Gastrocnemius medialis (tissue), 4 donors: ENCODE data around the gene GGPS1. TPM values are rescaled to one million over a fixed set of nuclear protein-coding genes. Genes with fewer than 3 reads are reported as not detected.
"Not testable (repeated sequence)": the region's sequence is repeated elsewhere in the genome, so short reads cannot be mapped to it uniquely, and the experiment has no call there.

ENCODE experiments used
- ATAC-seq, 2 donors: fragments of 150-250 bp; one replicate each; pipeline ENCODE4 v1.9.1; 2016
- DNase-seq, 2 donors: peaks; one replicate each; pipeline ENCODE4 v3.0.0-alpha.2; 2019
- H3K27ac ChIP-seq, 4 donors: fragments of 200-600 bp; sonication (generic); 1 replicate in 1 of 4; 2 replicates in 3 of 4; pipeline ENCODE4 v1.5.1; 2016 to 2018; ENCODE audit warnings: mild to moderate bottlenecking in 2 of 4, moderate library complexity in 1 of 4
- H3K27me3 ChIP-seq, 3 donors: fragments of 200-600 bp; sonication (generic) in 2 of 3; 1 replicate in 1 of 3; 2 replicates in 2 of 3; pipeline versions ENCODE4 v1.5.1 to v1.6.0; 2016 to 2019; ENCODE audit warnings: mild to moderate bottlenecking in 1 of 3, moderate library complexity in 1 of 3
- H3K36me3 ChIP-seq, 2 donors: fragments of 200-600 bp; sonication (generic) in 1 of 2; one replicate each; pipeline ENCODE4 v1.5.1; 2017 to 2018
- H3K4me1 ChIP-seq, 2 donors: fragments of 200-600 bp; sonication (generic) in 1 of 2; one replicate each; pipeline ENCODE4 v1.5.1; 2016 to 2017; ENCODE audit warnings: mild to moderate bottlenecking in 2 of 2
- H3K4me3 ChIP-seq, 4 donors: fragments of 200-600 bp; sonication (generic) in 3 of 4; 1 replicate in 1 of 4; 2 replicates in 3 of 4; pipeline ENCODE4 v1.5.1; 2016 to 2019; ENCODE audit warnings: mild to moderate bottlenecking in 2 of 4
- H3K9me3 ChIP-seq, 3 donors: fragments of 200-600 bp; sonication (generic) in 2 of 3; 1 replicate in 1 of 3; 2 replicates in 2 of 3; pipeline ENCODE4 v1.5.1; 2016 to 2019
- CTCF ChIP-seq, 5 experiments: fragments of 450-650 bp in 3 of 5; fragments of 200-600 bp in 2 of 5; sonication (generic) in 2 of 5; IDR thresholded peaks in 4 of 5; conservative IDR thresholded peaks in 1 of 5; 1 replicate in 4 of 5; 2 replicates in 1 of 5; pipeline ENCODE4 v1.5.1; 2016 to 2019; ENCODE audit warnings: antibody characterized with exemption in 5 of 5, mild to moderate bottlenecking in 3 of 5, moderate library complexity in 3 of 5
- POLR2A ChIP-seq, 2 donors: fragments of 450-650 bp; IDR thresholded peaks; one replicate each; pipeline ENCODE4 v1.6.1; 2017; ENCODE audit warnings: antibody characterized with exemption in 2 of 2, mild to moderate bottlenecking in 2 of 2, moderate library complexity in 2 of 2
- in situ Hi-C, 4 donors: fragments of 200-750 bp; cut with MboI; loops; one replicate each; pipeline versions ENCODE4 v1.15.0 to v1.8.0; 2017; ENCODE audit warnings: low sequenced_read_pairs in 4 of 4
- intact Hi-C: fragments of 100-400 bp; cut with DNase I; formaldehyde crosslinking; loops from one replicate; pipeline ENCODE4 v1.15.1; 2023; ENCODE audit warnings: low total_unique reads
- total RNA-seq, 4 donors: library from RNA; depleted of rRNA; stranded (reverse); fragments of >200 nt; gene quantifications; one replicate each; pipeline versions ENCODE4 v1.1.0 to v1.2.3, GENCODE V29; 2016

GGPS1 gene
- total RNA-seq, 4 donors from 2014 or later, result 14.5 to 21.9 (median 17.7) TPM

- Histone ChIP-seq H3K4me3 (no peak overlapping the region), H3K27me3 (no peaks in the 10 kb centered on the region), H3K9me3 (no peaks in the 10 kb centered on the region), H3K36me3 (no peaks in the 10 kb centered on the region), H3K4me1 (peaks cover 2 to 4% of the 10 kb centered on the region in 2 donors), H3K27ac (no peak overlapping the region)
- in situ Hi-C loops, result no loop called here
- no peak for DNase-seq
- no peak for ATAC-seq
- intact Hi-C loops, result loop anchor here (5.0 kb wide), 1 partner anchor 132 kb away; the partner anchor contains the start of gene B3GALNT2
- TF ChIP-seq CTCF (IDR thresholded peaks at IDR 0.05 in 4 of 5, conservative IDR thresholded peaks at IDR 0.05 in 1 of 5) (no peak), POLR2A (IDR thresholded peaks at IDR 0.05) (no peak)
Observed at GRCh38 chr1:235369802-235370201, 41.4 kb downstream of the GGPS1 start.

GRCh38 chr1:235375919-235376605, 47.7 kb downstream of the GGPS1 start:
- H3K27me3 ChIP-seq, result no peaks in the 10 kb centered on the region
- H3K9me3 ChIP-seq, result no peaks in the 10 kb centered on the region
- peaks cover 0 to 6% of the 10 kb centered on the region in 2 donors for H3K36me3 ChIP-seq
- no peak overlapping the region for H3K27ac ChIP-seq
- no peaks in the 10 kb centered on the region for H3K4me1 ChIP-seq
- intact Hi-C loops (no loop called here), in situ Hi-C loops (no loop called here)
- no peak for ATAC-seq
- no peak for DNase-seq
- TF ChIP-seq CTCF (IDR thresholded peaks at IDR 0.05 in 4 of 5, conservative IDR thresholded peaks at IDR 0.05 in 1 of 5) (no peak), POLR2A (IDR thresholded peaks at IDR 0.05) (no peak)
- H3K4me3 ChIP-seq, result no peak overlapping the region

- H3K4me3 ChIP-seq, H3K4me1 ChIP-seq, in situ Hi-C loops, ATAC-seq, H3K27ac ChIP-seq, DNase-seq, H3K27me3 ChIP-seq, H3K9me3 ChIP-seq, intact Hi-C loops, H3K36me3 ChIP-seq: not testable (repeated sequence)
Observed at GRCh38 chr1:235378134-235378735, 49.9 kb downstream of the GGPS1 start.

- H3K27me3 ChIP-seq, DNase-seq, in situ Hi-C loops, H3K27ac ChIP-seq, H3K4me3 ChIP-seq, ATAC-seq, H3K36me3 ChIP-seq, H3K4me1 ChIP-seq, H3K9me3 ChIP-seq, intact Hi-C loops: not testable (repeated sequence)
Observed at GRCh38 chr1:235381955-235382739, 53.8 kb downstream of the GGPS1 start.

DNA sequence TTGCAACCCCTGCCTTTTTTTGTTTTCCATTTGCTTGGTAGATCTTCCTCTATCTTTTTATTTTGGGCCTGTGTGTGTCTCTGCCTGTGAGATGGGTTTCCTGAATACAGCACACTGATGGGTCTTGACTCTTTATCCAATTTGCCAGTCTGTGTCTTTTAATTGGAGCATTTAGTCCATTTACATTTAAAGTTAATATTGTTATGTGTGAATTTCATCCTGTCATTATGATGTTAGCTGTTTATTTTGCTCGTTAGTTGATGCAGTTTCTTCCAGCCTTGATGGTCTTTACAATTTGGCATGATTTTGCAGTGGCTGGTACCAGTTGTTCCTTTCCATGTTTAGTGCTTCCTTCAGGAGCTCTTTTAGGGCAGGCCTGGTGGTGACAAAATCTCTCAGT, 57.3 kb downstream of the GGPS1 start:
- H3K27me3 ChIP-seq, intact Hi-C loops, DNase-seq, H3K4me3 ChIP-seq, H3K27ac ChIP-seq, H3K4me1 ChIP-seq, in situ Hi-C loops, H3K9me3 ChIP-seq, H3K36me3 ChIP-seq, ATAC-seq: not testable (repeated sequence)

GRCh38 chr1:235391874-235392273, 63.5 kb downstream of the GGPS1 start:
- in situ Hi-C loops (no loop called here), intact Hi-C loops (no loop called here)
- Histone ChIP-seq H3K36me3 (no peaks in the 10 kb centered on the region), H3K9me3 (no peaks in the 10 kb centered on the region), H3K27ac (no peak overlapping the region), H3K4me3 (no peak overlapping the region), H3K27me3 (no peaks in the 10 kb centered on the region), H3K4me1 (no peaks in the 10 kb centered on the region)
- DNase-seq, result no peak
- TF ChIP-seq CTCF (IDR thresholded peaks at IDR 0.05 in 4 of 5, conservative IDR thresholded peaks at IDR 0.05 in 1 of 5) (no peak), POLR2A (IDR thresholded peaks at IDR 0.05) (no peak)
- ATAC-seq, result no peak
